GM23338 (cell line): ENCODE results near the gene OR5K2. TPM values are rescaled to one million over a fixed set of nuclear protein-coding genes. Genes with fewer than 3 reads are reported as not detected.

Experiments
- CREB1 ChIP-seq: fragments of 250-450 bp; sonication (Bioruptor Pico); IDR thresholded peaks from 2 replicates; pipeline ENCODE4 v1.5.0; 2020; ENCODE audit warnings: low read depth, mild to moderate bottlenecking, moderate library complexity
- JUNB ChIP-seq: IDR thresholded peaks from one replicate; pipeline ENCODE4 v1.6.1; 2016; ENCODE audit warnings: antibody characterized with exemption; ENCODE audit not compliant: unreplicated experiment
- POLR2AphosphoS5 ChIP-seq: IDR thresholded peaks from 2 replicates; pipeline ENCODE4 v1.6.1; 2016; ENCODE audit warnings: antibody characterized with exemption, low read depth
- REST ChIP-seq: IDR thresholded peaks from one replicate; pipeline ENCODE4 v1.6.1; 2018; ENCODE audit warnings: antibody characterized with exemption; ENCODE audit not compliant: unreplicated experiment
- ZNF331 ChIP-seq: fragments of 250-450 bp; sonication (Bioruptor Pico); IDR thresholded peaks from 2 replicates; pipeline ENCODE4 v1.5.0; 2020; ENCODE audit warnings: low read depth, mild to moderate bottlenecking, moderate library complexity
- ZNF462 ChIP-seq: fragments of 250-450 bp; sonication (Bioruptor Pico); IDR thresholded peaks from 2 replicates; pipeline ENCODE4 v1.5.0; 2020; ENCODE audit warnings: mild to moderate bottlenecking, moderate library complexity
- polyA plus RNA-seq: library from polyadenylated mRNA; unstranded; fragments of >200 nt; fragmentation: Nextera tagmentation; extraction: Ambion mirVana; gene quantifications from 2 replicates; pipeline ENCODE4 v1.2.1, GENCODE V29; 2016
- small RNA-seq: library from RNA; depleted of rRNA; stranded (forward); fragments of <200 nt; gene quantifications from one replicate; pipeline ENCODE3, GENCODE V24; 2014; ENCODE audit warnings: low replicate concordance
- total RNA-seq: library from RNA; depleted of rRNA; stranded (reverse); fragments of >200 nt; shearing (Covaris generic); gene quantifications from 2 replicates; pipeline ENCODE4 v1.2.3, GENCODE V29; 2014; rRNA removed

OR5K2 gene
- total and polyA plus RNA-seq, 2 experiments from 2014 or later, result not detected

GRCh38 chr3:98545940-98546339 lies 48.5 kb downstream of the OR5K2 start (continued):
- no peak for TF ChIP-seq ZNF462 (CRISPR knock-in tag)
- no peak for TF ChIP-seq CREB1
- TF ChIP-seq JUNB, result no peak
- no peak for TF ChIP-seq POLR2AphosphoS5
- TF ChIP-seq REST, result no peak
- no peak for TF ChIP-seq ZNF331

Small RNA genes lying within 50 kb of the gene (small RNA-seq; reads per million reads assigned to genes)
- gene RPL38P4, result not detected

Other genes with a start within 250 kb of the OR5K2 start
- gene OR5H6, start 233.4 kb upstream of the OR5K2 start, total RNA-seq, result not detected in 2 replicates
- 0.37 and 0.38 TPM in 2 replicates for gene OR5H6, start 233.4 kb upstream of the OR5K2 start, polyA plus RNA-seq
- gene OR5H2, start 215.2 kb upstream of the OR5K2 start, total RNA-seq, result not detected in 2 replicates
- gene OR5H2, start 215.2 kb upstream of the OR5K2 start, polyA plus RNA-seq, result 0.56 and 1.1 TPM in 2 replicates
- gene OR5K4, start 143.8 kb upstream of the OR5K2 start, total RNA-seq, result not detected in 2 replicates
- not detected in 2 replicates for gene OR5K4, start 143.8 kb upstream of the OR5K2 start, polyA plus RNA-seq
- not detected in 2 replicates for gene OR5K3, start 107.0 kb upstream of the OR5K2 start, total RNA-seq
- not detected in 2 replicates for gene OR5K3, start 107.0 kb upstream of the OR5K2 start, polyA plus RNA-seq
- gene OR5K1, start 34.5 kb upstream of the OR5K2 start, total RNA-seq, result not detected in 2 replicates
- not detected in 2 replicates for gene OR5K1, start 34.5 kb upstream of the OR5K2 start, polyA plus RNA-seq
- 92.7 and 99.9 TPM in 2 replicates for gene CLDND1, start 25.2 kb downstream of the OR5K2 start, total RNA-seq
- 57.5 and 59.8 TPM in 2 replicates for gene CLDND1, start 25.2 kb downstream of the OR5K2 start, polyA plus RNA-seq
- not detected in 2 replicates for gene GPR15, start 34.3 kb downstream of the OR5K2 start, total RNA-seq
- 0.35 TPM in 1 of 2 replicates, not detected in the other for gene GPR15, start 34.3 kb downstream of the OR5K2 start, polyA plus RNA-seq
- gene CPOX, start 95.9 kb downstream of the OR5K2 start, total RNA-seq, result 32.5 and 38.3 TPM in 2 replicates
- gene CPOX, start 95.9 kb downstream of the OR5K2 start, polyA plus RNA-seq, result 12.4 and 13.3 TPM in 2 replicates